Right hindlimb (tissue), 1 donor: Measurements from ENCODE around the gene LMF1.
A peak's percentile ranks its signal among the peaks of the same experiment; 100 is the strongest.
"Not testable (repeated sequence)": the region's sequence is repeated elsewhere in the genome, so short reads cannot be mapped to it uniquely, and the experiment has no call there.

Experiments
- DNase-seq: peaks from one replicate; pipeline ENCODE4 v3.0.0-alpha.2; 2018

Gene LMF1

DNA sequence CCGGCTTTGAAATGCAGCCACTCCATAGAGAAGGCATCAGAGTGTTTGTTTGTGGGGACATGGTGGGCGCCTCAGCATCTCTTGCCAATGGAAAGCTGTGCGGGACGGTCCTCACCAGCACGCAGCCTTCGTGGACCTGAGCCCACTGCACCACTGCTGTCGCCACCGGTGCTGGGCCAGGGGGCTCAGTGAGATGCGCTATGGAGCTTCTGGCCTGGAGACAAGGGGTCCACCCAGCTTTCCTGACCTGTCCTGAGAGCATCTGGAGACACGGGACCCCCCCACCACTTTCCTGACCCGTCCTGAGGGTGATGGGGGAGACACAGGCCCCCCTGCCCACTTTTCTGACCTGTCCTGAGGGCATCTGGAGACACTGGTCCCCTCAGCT lies 79.4 kb downstream of the LMF1 start:
- DNase-seq, result no peak

DNA sequence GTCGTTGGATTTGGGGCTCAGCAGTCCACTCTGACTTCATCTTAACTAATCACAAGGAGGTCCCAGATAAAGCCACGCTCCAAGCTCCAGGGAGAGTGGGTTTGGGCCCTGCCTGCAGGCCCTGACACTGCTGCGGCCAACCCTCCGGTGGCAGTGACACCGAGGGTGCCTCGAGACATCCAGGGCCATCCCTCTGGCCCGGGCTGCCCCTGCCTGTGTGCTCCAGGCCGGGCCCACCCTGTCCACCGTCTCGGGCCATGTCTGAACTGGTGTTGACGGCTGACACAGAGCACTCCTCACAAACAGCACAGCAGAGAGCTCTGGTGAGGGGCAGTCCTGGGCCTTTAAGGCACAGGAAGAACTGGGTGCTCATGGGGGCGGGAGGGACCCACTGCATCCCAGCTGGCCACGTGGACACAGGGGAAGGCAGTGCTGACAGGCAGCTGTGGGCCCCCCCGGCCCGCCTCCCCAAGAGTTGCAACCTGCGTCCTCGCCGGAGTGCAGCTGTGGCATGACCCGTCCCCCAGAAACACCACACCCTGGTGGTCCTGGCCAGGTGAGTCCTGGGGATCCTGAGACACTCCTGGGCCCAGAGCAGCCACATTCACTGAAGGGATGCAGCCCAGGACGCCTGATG lies 80.0 kb downstream of the LMF1 start:
- DNase-seq, result no peak

DNA sequence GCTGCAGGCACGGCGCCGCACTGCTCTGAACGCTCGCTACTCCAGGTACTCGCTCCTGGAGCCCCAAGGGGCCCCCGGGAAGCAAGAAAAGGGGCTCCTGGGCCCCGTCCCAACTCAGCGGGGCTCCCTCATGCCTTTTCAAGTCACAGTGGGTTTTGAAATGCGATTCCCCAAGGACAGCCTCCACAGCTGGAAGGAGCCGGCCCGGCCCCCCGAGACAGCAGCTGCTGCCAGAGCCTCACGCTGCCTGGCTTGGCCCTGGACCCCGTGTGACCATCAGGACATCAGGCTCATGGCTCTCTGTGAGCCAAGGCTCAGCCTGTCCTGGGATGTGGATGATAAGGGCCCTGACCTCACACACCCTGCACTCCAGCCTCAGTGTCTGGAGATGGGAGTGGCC lies 80.6 kb downstream of the LMF1 start:
- no peak for DNase-seq

GRCh38 chr16:889586-889985 lies 81.2 kb downstream of the LMF1 start:
- DNase-seq, result no peak

DNA sequence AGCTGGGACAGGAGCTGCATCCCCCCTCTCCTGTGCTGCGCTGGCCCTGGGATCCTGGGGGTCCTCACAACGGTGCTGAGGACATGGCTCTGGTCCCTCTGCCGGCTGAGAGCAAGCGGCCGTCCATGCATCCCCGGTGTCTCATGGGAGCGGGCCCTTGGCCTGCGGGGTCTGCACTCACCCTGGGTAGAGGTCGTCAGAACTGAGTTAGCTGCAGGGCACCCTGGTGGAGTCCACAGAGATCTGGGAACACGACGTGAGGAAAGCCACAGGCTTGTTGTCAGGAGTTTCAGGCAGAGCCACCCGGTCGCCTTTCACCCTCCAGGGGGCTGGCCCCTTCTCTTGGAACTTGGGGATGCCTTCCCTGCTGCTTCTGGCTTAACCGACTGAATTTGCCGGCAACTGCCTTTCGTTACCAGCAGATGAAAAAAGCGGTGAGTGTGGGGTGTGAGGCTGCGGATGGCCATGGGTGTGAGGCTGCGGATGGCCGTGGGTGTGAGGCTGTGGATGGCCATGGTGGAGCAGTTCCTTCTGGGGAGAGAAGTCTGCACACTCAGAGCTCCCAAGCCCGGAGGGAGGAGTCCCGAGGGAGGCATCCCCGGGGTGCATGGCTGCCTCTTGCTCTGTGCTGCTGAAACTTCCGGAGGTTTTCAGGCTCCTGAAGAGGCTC lies 81.7 kb downstream of the LMF1 start:
- DNase-seq, result no peak

DNA sequence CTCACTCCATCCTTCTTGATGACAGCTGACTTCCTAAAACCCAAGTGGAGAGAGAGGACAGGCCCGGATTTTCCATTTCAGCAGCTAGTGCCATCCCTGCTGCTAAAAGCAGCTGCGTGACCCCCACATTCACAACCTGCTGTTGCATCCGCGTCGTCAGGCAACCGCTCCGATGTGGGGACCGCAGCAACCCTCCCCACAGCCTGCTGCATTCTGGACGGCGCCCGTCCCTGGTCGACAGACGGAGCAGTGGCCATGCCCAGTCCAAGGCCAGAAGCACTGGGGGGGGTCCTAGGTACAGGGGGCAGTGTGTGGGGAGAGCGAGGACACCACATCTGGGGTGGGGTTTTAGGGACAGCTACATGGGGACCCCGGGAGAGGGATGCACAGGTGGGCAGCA lies 82.3 kb downstream of the LMF1 start:
- DNase-seq, result peak; percentile 13

GRCh38 chr16:887846-888245 lies 82.9 kb downstream of the LMF1 start:
- DNase-seq, result peak; percentile 17

GRCh38 chr16:886802-887731 lies 83.7 kb downstream of the LMF1 start:
- peak; percentile 54 for DNase-seq

- DNase-seq, result peak; percentile 28
These were observed 84.7 kb downstream of the LMF1 start for GRCh38 chr16:886084-886543.

DNA sequence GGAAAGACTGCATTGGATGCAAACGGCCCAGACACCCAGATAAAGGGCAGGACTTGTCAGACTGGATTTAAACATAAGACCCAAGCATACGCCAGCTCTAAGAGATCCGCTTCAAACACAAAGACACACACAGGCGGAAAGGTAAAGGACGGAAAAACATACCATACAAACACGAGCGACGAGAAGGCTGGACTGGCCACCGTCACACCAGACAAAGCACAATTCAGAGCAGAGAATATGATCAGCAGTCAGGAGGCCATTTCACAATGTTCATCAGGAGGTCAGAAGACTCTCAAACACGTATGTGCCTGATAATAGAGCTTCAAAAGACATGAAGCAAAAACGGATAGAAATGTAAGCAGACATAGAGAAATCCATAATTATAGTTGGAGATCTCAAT lies 85.4 kb downstream of the LMF1 start:
- DNase-seq, result no peak

GRCh38 chr16:884232-884631 lies 86.6 kb downstream of the LMF1 start:
- no peak for DNase-seq

DNA sequence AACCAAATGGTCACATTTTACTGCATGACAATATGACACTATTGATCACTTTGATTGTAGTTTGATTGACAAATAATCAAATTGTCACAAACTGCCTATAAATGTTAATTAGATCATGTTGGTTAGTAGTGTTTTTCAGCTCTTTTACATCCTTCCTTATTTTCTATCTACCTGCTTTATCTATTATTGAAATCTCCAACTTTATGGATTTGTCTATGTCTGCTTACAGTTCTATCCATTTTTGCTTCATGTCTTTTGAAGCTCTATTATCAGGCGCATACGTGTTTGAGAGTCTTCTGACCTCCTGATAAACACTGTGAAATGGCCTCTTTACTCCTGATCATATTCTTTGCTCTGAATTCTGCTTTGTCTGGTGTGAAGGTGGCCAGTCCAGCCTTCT lies 87.0 kb downstream of the LMF1 start:
- DNase-seq, result no peak

DNA sequence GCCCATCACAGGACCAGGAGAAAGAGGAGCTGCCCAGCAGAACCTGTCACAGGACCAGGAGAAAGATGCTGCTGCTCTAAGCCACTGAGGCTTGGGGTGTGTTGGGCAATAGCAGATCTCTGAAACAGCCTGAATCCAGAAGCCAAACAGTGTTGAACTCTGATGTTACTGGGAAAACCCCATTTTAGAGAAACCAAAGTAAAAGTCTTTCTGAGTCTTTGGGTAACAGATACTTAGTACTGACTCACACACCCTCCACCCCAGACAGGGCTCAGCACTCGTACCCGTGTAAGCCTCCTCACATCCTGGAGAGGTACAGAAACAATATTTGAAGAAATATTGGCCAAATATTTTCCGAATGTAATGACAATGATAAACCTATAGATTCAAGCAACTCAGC lies 87.4 kb downstream of the LMF1 start:
- DNase-seq, result no peak

GRCh38 chr16:882671-883070 lies 88.1 kb downstream of the LMF1 start:
- DNase-seq, result not testable (repeated sequence)

GRCh38 chr16:882256-882655 lies 88.5 kb downstream of the LMF1 start:
- DNase-seq, result no peak

DNA sequence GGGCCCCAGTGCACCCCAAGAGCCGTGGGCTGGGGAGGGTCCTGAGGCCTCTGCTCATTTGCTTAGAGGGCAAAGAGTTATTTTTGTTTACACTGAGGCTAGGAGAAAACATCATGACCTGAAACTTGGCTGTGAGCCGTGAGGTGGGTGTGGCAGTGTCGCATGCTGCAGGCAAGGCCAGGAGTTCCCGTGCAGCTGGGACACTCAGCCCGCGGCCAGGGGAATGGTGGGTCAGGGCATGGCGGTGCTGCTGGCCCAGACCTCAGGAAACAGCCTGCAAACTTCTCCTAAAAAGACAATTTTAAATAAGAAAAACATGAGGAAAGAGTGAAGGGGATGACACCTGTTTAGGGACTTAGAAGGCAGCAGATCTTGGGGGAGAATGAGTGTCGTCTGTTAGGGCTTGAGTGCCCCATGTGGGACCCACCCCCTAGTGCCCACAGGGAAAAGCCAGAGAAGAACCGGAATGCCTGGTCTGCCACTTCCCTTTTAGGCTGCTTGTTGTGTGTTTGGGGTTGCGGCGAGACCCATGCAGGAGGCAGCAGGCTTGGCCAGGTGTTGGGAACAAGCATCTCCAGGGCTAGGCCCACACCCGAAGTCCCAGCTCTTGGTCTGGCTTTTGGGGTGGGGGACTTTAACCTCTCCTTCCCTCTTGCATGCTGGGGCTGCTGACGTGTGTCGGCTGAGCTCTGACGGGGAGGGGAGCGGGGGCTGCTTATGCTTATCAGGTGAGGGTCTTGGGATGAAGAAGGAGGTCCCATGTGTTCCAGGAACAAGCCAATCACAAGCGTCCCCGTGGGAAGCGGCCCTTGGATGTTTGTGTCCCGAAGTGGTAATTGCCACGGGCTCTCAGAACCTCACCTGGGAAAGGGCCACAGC lies 89.3 kb downstream of the LMF1 start:
- peak; percentile 12 for DNase-seq

DNA sequence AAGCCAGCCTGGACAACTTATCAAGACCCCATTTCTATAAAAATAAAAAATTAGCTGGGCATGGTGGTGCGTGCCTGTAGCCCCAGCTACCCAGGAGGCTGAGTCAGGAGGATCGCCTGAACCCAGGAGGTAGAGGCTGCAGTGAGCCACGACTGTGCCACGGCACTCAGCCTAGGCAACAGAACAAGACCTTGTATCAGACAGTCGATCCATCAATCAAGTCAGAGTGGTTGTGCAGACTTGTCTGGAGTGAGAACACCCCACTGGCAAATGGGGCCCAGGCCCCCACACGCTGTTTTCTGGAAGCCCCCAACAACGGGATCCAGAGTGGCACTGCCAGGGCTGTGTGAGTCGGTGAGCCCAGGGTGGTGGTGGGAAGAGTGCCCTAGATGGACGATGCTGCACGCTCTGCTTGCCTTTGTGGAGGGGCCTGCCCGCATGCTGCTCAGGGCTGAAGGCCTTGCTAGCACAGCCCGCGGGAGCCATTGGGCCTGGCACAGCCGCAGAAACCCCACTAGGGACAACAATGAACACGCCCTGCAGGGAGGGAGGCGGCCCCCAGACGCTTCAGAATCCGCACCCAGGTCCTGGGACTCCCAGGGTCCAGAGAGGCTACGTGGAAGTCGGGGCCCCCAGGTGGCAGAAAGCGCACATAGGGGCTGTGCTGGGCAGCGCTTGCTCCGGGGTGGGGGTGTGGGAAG lies 90.2 kb downstream of the LMF1 start:
- peak; percentile 12 for DNase-seq

- peak; percentile 11 for DNase-seq
These were observed 90.8 kb downstream of the LMF1 start for GRCh38 chr16:879986-880385.

DNA sequence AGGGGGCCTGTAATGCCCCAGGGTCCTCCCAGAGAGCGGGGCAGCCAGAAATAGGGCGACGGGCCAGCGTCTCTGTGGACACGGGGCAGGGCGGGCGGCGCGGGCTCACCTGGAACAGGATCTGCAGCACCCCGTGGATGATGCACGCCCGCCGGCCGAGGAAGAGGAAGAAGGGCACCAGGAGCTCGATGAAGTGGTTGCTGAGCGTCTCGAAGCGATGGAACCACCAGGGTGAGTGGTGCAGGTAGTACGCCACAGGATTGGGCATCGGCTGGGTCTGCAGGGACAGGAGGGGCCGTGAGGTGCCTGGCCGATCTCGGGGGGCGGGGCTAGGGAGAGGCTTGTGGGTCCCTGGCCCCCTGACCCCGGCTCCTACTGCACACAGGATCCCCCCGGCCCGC lies 91.3 kb downstream of the LMF1 start:
- DNase-seq, result peak; percentile 12

GRCh38 chr16:878886-879285 lies 91.9 kb downstream of the LMF1 start:
- peak; percentile 13 for DNase-seq

DNA sequence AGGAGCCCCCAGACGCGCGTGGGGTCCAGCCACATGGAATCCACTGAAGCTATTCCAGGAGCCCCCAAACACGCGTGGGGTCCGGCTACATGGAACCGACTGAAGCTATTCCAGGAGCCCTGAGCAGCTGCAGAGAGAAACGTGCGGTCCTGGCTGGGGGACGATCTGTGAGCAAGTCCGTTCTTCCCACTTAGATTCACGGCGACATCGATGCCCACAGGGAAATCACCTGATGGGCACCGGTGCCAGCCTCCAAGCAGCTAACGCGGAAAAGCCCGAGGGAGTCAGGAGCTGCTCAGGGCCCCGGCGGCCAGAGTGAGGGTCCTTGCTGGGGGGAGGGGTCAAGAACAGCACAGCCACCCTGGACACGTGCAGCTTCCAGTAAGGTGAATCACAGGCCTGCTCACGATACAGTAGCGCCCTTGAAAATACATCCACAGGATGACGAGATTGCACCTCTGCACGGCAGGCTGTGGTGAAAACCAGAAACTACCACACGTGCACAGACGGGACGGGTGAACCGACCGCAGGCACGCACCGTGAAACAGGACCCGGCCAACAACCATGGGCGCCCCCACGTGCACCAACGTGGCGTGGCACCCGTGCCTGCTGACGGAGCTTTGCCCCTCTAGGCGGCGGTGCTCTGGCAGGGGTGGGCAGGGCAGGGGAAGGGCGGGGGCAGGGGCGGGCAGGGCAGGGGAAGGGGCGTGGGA lies 92.6 kb downstream of the LMF1 start:
- DNase-seq, result peak; percentile 20
